ENCODE measurements around the gene OR6B1. TPM values are rescaled to one million over a fixed set of nuclear protein-coding genes. Genes with fewer than 3 reads are reported as not detected.

Gene OR6B1
- not detected for total RNA-seq

- POLR2A ChIA-PET: no interaction called here
- H3K4me3 Mint-ChIP-seq: no peak within 1 kb of the TSS
- ATAC-seq (ENCODE audit: low read depth): no peak
- no peak for DNase-seq
- no peaks in the 10 kb centered on the region for H3K36me3 Mint-ChIP-seq
- H3K4me1 Mint-ChIP-seq: no peaks in the 10 kb centered on the region
- peaks cover 8% of the 10 kb centered on the region for H3K27me3 Mint-ChIP-seq
- no peak within 1 kb of the TSS for H3K27ac Mint-ChIP-seq
- no peaks in the 10 kb centered on the region for H3K9me3 Mint-ChIP-seq
Observed at GRCh38 chr7:144000020-144000419, at the start of gene OR6B1. TSS of gene OR6B1 (plus strand) at chr7:144000320. CDS start at chr7:144003997, 3,677 bp downstream.

- Mint-ChIP-seq H3K27ac (no peak overlapping the region), H3K9me3 (no peaks in the 10 kb centered on the region), H3K4me3 (no peak overlapping the region), H3K27me3 (peaks cover 11% of the 10 kb centered on the region), H3K4me1 (no peaks in the 10 kb centered on the region), H3K36me3 (no peaks in the 10 kb centered on the region)
- DNase-seq (no peak), ATAC-seq (ENCODE audit: low read depth) (no peak)
- POLR2A ChIA-PET: no interaction called here
Observed at GRCh38 chr7:143953421-143953820, 46.7 kb upstream of the OR6B1 start.

DNA sequence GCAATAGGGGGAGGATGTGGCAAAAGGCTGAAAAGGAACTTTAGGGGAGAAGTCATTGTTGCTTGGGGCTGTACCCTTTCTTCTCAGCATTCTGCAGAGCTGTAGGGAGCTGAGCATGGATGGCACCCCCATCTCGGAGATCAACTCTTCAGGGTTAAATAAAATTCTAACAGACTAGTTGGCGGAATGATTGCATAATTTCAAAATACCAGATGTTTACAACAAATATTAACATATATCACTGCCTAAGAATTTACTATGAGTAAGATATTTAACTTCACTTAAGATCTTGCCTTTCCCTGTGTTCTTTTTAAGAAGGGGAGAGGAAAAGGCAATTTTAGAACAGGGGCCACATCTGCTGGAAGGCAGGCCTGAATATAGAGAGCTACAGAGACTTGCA is 46.0 kb upstream of the OR6B1 start:
- Mint-ChIP-seq H3K36me3 (no peaks in the 10 kb centered on the region), H3K27me3 (peaks cover 16% of the 10 kb centered on the region), H3K4me1 (no peaks in the 10 kb centered on the region), H3K4me3 (no peak overlapping the region), H3K27ac (no peak overlapping the region), H3K9me3 (no peaks in the 10 kb centered on the region)
- DNase-seq (no peak), ATAC-seq (ENCODE audit: low read depth) (no peak)
- POLR2A ChIA-PET: no interaction called here

DNA sequence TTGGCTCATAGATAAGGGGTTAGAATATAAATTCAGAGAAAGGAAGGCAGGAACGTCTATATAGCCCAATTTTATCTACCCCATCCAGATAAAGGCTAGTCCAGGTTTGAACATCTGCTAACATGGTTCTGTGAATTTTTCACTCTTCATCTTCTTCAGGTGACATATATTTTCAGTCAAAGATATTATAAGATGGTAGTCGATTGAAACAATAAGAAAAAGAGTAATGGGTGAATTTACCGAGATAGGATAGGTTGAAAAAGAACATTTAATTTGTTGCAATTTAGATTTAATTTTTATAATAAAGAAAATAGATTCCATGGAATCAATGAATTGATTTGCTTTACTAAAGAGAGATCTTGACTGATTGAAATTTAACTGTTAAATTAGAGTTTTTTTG is 45.6 kb upstream of the OR6B1 start, which contains the start of gene OR2F1:
Gene OR2F1, plus strand, starts transcription at position 301 of the 400 bp plus-strand sequence. CDS start 5,127 bp downstream, outside the sequence.
- POLR2A ChIA-PET: no interaction called here
- no peak for DNase-seq
- Mint-ChIP-seq H3K36me3 (no peaks in the 10 kb centered on the region), H3K4me3 (no peak within 1 kb of the TSS), H3K9me3 (no peaks in the 10 kb centered on the region), H3K27me3 (peaks cover 16% of the 10 kb centered on the region), H3K4me1 (no peaks in the 10 kb centered on the region), H3K27ac (no peak within 1 kb of the TSS)
- ATAC-seq (ENCODE audit: low read depth): no peak

- H3K4me1 Mint-ChIP-seq: no peaks in the 10 kb centered on the region
- DNase-seq (no peak), ATAC-seq (ENCODE audit: low read depth) (no peak)
- H3K9me3 Mint-ChIP-seq: no peaks in the 10 kb centered on the region
- H3K27ac Mint-ChIP-seq: no peak overlapping the region
- no peak overlapping the region for H3K4me3 Mint-ChIP-seq
- POLR2A ChIA-PET: no interaction called here
- peaks cover 18% of the 10 kb centered on the region for H3K27me3 Mint-ChIP-seq
- no peaks in the 10 kb centered on the region for H3K36me3 Mint-ChIP-seq
Observed at GRCh38 chr7:143958781-143959180, 41.3 kb upstream of the OR6B1 start.

- DNase-seq (no peak), ATAC-seq (ENCODE audit: low read depth) (no peak)
- Mint-ChIP-seq H3K4me3 (no peak overlapping the region), H3K36me3 (no peaks in the 10 kb centered on the region), H3K4me1 (no peaks in the 10 kb centered on the region), H3K27me3 (peaks cover 20% of the 10 kb centered on the region), H3K27ac (no peak overlapping the region), H3K9me3 (no peaks in the 10 kb centered on the region)
- POLR2A ChIA-PET: no interaction called here
Observed at GRCh38 chr7:143960813-143961610, 39.1 kb upstream of the OR6B1 start.

GRCh38 chr7:143965280-143965679 is 34.8 kb upstream of the OR6B1 start:
- Mint-ChIP-seq H3K27me3 (peaks cover 2% of the 10 kb centered on the region), H3K36me3 (no peaks in the 10 kb centered on the region), H3K27ac (no peak overlapping the region), H3K4me1 (no peaks in the 10 kb centered on the region), H3K9me3 (no peaks in the 10 kb centered on the region), H3K4me3 (no peak overlapping the region)
- ATAC-seq (ENCODE audit: low read depth) (no peak), DNase-seq (no peak)
- POLR2A ChIA-PET: no interaction called here

- no peak overlapping the region for H3K27ac Mint-ChIP-seq
- no peak overlapping the region for H3K4me3 Mint-ChIP-seq
- peaks cover 7% of the 10 kb centered on the region for H3K27me3 Mint-ChIP-seq
- H3K9me3 Mint-ChIP-seq: no peaks in the 10 kb centered on the region
- DNase-seq: no peak
- no peak for ATAC-seq (ENCODE audit: low read depth)
- POLR2A ChIA-PET: no interaction called here
- H3K36me3 Mint-ChIP-seq: no peaks in the 10 kb centered on the region
- no peaks in the 10 kb centered on the region for H3K4me1 Mint-ChIP-seq
Observed at GRCh38 chr7:143967398-143967797, 32.7 kb upstream of the OR6B1 start.

DNA sequence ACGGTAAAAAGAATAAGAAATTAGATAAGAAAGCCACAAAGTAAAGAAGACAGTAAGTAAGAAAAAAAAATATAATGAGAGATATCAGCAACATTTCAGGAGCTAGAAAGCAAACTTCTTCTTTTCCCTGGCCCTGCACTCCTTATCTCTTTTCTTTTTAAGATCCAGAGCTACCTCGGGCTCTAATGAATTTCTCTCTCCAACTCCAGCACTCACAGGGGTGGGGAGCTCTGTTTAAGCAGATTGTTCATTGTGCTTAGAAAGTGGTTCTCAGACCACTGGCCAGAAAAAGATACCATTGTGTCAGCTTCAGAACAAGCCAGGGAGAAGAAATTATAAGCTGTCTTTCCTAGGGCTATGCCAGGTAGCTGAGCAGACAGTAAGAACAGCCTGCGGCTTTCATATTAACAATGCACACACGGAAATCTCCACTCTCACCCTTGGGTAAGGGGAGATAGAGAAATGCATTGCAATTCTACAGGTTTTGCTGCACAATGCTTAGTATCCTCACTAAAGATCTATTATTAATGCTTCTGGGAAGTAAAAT is 26.2 kb upstream of the OR6B1 start:
- H3K4me1 Mint-ChIP-seq: no peaks in the 10 kb centered on the region
- ATAC-seq (ENCODE audit: low read depth) (no peak), DNase-seq (no peak)
- no peaks in the 10 kb centered on the region for H3K9me3 Mint-ChIP-seq
- no peaks in the 10 kb centered on the region for H3K36me3 Mint-ChIP-seq
- H3K27me3 Mint-ChIP-seq: peaks cover 9% of the 10 kb centered on the region
- no peak overlapping the region for H3K4me3 Mint-ChIP-seq
- H3K27ac Mint-ChIP-seq: no peak overlapping the region
- POLR2A ChIA-PET: no interaction called here

DNA sequence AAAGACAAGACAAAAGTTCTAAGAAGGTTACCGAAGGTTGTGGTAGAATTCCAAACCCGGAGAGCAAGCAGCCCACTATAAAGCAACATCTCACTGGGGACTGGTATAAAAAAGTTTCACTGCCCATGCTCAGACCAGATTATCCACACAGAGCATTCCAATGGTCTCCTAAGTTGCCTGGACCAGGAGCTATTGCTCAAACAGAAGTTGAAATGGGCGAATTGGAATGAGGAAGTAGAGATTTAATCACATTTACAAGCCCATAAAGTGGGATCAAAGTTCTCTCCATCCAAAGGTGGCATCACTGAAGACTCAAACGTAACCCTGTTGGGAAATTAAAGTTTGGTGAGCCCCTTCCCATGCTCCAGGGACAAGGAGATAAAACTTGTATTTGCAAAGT is 25.7 kb upstream of the OR6B1 start:
- H3K4me3 Mint-ChIP-seq: no peak overlapping the region

GRCh38 chr7:143975617-143976016 is 24.5 kb upstream of the OR6B1 start:
- POLR2A ChIA-PET: no interaction called here
- no peak for ATAC-seq (ENCODE audit: low read depth)
- Mint-ChIP-seq H3K27ac (no peak overlapping the region), H3K4me3 (no peak overlapping the region), H3K4me1 (no peaks in the 10 kb centered on the region), H3K9me3 (no peaks in the 10 kb centered on the region), H3K36me3 (no peaks in the 10 kb centered on the region), H3K27me3 (peaks cover 9% of the 10 kb centered on the region)
- no peak for DNase-seq

More for the DNA sequence above, 25.7 kb upstream of the OR6B1 start:
- no peaks in the 10 kb centered on the region for H3K36me3 Mint-ChIP-seq
- H3K27me3 Mint-ChIP-seq: peaks cover 9% of the 10 kb centered on the region
- H3K4me1 Mint-ChIP-seq: no peaks in the 10 kb centered on the region
- H3K27ac Mint-ChIP-seq: no peak overlapping the region
- ATAC-seq (ENCODE audit: low read depth) (no peak), DNase-seq (no peak)
- no peaks in the 10 kb centered on the region for H3K9me3 Mint-ChIP-seq
- POLR2A ChIA-PET: no interaction called here

DNA sequence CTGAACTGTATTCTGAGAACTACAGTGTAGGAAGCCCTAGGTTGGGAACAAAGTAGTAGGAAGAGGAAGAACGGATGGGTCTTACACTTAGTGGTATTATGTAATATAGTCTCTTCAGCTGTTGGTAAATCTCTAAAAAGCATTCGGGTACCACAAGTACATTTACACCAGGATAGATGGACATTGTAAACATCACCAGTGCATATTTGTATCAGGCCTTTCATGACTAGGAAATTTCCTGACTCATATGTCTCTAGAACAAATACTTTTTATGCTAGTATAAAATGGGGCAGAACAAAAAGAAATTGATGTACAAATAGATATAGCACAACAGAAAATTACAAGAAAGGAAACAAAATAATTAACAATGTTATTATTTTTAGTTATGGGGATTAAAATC is 21.5 kb upstream of the OR6B1 start:
- Mint-ChIP-seq H3K9me3 (no peaks in the 10 kb centered on the region), H3K36me3 (no peaks in the 10 kb centered on the region), H3K4me1 (no peaks in the 10 kb centered on the region), H3K27ac (no peak overlapping the region), H3K27me3 (no peaks in the 10 kb centered on the region), H3K4me3 (no peak overlapping the region)
- no peak for ATAC-seq (ENCODE audit: low read depth)
- DNase-seq: no peak
- POLR2A ChIA-PET: no interaction called here

DNA sequence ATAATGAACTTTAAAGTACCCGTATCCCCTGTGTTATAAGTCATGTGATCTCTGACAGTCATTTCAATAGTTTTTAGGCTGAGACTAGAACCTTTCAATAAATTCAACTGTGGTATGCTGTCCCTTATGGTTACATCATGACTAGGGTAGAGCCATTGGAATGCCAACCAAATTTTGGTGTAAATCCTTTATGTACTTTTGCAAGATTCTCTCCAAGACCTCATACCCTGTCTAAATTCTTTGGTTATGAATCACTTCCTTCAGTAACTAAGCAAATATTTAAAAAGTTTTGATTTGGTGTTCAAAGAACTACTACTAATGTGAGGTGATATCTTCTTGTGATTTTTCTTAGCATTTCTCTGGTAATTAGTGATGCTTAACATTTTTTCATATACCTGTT is 20.8 kb upstream of the OR6B1 start:
- Mint-ChIP-seq H3K27me3 (no peaks in the 10 kb centered on the region), H3K36me3 (no peaks in the 10 kb centered on the region), H3K4me3 (no peak overlapping the region), H3K4me1 (no peaks in the 10 kb centered on the region), H3K9me3 (no peaks in the 10 kb centered on the region), H3K27ac (no peak overlapping the region)
- POLR2A ChIA-PET: no interaction called here
- DNase-seq (no peak), ATAC-seq (ENCODE audit: low read depth) (no peak)

DNA sequence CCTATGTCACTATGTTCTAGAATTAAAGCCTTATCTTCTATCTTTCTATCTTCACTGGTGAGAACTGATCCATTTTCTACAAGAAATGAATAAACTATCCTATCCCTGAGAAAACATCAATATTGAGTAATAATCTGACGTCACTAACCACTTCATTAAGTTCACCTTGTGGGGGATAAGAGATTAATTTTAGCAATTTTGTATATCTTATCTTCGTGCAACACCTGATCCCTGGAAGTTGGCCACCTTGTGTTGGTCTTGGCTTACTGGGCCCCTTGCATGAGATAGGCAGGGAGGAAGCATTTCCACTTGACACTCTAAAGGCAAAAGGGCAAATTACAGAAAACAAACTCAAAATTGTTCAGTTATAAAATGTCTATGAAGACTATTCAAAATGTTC is 20.1 kb upstream of the OR6B1 start:
- no peaks in the 10 kb centered on the region for H3K4me1 Mint-ChIP-seq
- DNase-seq (no peak), ATAC-seq (ENCODE audit: low read depth) (no peak)
- no peaks in the 10 kb centered on the region for H3K9me3 Mint-ChIP-seq
- POLR2A ChIA-PET: no interaction called here
- H3K27ac Mint-ChIP-seq: no peak overlapping the region
- no peak overlapping the region for H3K4me3 Mint-ChIP-seq
- H3K27me3 Mint-ChIP-seq: no peaks in the 10 kb centered on the region
- no peaks in the 10 kb centered on the region for H3K36me3 Mint-ChIP-seq

Data from activated naive CD8-positive, alpha-beta T cell treated with anti-CD3 and anti-CD28 coated beads, Interleukin-2, amount 10 ng/mL, durations not matched to agents 7 days and 5 days (primary cell).